HL-60/S4 treated with phorbol 12-myristate 13-acetate at 8.2 ng/mL for 4 days and 3 days (cell line): ENCODE data around the gene PLXNB3.

ENCODE experiments used
- in situ Hi-C: fragments of 300-500 bp; cut with MboI; formaldehyde crosslinking; loops from 2 replicates; pipeline ENCODE4 v1.15.0; 2022; ENCODE audit warnings: low sequenced_read_pairs

PLXNB3 gene

DNA sequence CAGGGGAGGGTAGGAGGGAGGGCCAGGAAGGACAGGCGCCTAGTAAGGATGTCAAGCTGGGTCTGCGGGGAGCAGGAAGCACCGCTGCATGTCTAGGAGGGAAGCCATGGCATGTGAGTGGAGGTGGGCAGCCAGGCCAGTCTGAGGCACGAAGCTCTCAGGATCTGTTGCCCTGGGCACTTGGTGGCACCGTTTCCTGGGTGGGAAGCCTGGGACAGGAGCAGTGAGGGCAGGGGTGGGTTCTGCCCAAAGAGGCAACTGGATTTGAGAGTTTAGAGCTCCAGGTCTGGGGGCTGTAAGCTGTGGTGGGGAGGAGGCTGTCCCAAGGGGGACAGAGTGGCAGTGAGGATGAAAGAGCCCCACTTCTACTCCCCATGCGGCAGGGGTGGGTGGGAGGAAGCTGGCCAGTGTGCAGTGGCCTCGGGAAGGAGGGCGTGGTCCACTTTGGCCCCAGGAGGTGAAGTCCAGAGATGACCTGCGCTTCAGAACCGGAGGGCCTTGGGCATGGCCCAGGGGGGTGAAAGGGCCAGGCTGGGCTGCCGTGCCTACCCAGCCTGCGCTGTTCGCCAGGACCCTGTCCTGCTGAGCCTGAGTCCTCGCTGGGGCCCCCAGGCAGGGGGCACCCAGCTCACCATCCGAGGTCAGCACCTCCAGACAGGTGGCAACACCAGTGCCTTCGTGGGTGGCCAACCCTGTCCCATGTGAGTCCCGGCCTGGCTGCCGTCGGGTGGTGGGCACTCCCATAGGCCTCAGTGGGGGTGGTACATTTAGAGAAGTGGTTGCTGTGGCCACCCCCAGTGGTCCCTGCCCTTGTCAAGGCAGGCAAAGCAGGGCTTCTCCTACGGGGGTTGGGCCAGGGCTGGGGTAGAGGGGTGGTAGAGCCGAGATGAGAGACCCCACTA lies 8.5 kb downstream of the PLXNB3 start:
- in situ Hi-C loops = no loop called here

DNA sequence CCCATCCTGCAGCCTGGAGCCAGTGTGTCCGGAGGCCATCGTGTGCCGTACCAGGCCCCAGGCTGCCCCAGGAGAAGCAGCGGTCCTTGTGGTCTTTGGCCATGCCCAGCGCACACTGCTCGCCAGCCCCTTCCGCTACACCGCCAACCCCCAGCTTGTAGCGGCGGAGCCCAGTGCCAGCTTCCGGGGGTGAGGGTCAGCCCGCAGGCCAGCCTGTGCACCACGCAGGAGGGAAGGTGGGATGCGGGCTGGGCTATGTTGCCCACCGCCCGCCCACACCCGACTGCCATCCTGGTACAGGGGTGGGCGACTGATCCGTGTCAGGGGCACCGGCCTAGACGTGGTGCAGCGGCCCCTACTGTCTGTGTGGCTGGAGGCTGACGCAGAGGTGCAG lies 9.2 kb downstream of the PLXNB3 start:
- in situ Hi-C loops = no loop called here

DNA sequence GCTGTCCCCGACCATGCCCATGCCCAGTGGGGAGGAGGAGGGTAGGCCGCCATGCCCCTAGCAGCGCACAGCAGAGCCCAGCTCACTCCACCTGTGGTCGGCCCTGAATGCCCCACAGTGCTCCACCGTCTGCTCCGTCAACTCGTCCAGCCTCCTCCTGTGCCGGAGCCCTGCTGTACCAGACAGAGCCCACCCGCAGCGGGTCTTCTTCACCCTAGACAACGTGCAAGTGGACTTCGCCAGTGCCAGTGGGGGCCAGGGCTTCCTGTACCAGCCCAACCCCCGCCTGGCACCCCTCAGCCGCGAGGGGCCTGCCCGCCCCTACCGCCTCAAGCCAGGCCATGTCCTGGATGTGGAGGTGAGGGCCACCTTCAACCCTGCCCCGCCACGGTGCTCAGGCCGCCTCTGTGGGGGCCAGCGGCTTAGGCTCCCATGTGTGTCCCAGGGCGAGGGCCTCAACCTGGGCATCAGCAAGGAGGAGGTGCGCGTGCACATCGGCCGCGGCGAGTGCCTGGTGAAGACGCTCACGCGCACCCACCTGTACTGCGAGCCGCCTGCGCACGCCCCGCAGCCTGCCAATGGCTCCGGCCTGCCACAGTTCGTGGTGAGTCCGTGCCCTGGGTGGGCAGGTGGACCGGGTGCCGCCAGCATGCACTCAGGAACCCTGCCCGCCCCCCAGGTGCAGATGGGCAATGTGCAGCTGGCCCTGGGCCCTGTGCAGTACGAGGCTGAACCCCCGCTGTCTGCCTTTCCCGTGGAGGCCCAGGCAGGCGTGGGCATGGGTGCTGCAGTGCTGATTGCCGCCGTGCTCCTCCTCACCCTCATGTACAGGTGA lies 9.9 kb downstream of the PLXNB3 start:
- in situ Hi-C loops = no loop called here

DNA sequence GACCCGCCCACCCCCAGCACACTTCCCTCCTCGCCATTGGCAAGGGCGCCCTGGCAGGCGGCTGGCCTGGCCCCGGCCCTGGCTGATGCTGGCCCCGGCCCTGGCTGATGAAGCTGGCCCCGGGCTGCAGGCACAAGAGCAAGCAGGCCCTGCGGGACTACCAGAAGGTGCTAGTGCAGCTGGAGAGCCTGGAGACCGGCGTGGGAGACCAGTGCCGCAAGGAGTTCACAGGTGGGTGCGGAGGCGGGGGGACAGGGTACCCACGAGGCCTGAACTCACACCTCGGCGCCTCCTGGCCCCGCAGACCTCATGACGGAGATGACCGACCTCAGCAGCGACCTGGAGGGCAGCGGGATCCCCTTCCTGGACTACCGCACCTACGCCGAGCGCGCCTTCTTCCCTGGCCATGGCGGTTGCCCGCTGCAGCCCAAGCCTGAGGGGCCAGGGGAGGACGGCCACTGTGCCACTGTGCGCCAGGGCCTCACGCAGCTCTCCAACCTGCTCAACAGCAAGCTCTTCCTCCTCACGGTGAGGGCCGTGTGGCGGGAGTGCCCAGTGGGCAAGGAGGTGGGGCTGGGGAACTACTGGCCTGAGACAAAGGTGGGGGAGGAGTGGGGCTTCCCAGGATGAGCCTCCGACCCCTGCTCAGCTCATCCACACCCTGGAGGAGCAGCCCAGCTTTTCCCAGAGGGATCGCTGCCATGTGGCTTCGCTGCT lies 10.7 kb downstream of the PLXNB3 start:
- in situ Hi-C loops = no loop called here

DNA sequence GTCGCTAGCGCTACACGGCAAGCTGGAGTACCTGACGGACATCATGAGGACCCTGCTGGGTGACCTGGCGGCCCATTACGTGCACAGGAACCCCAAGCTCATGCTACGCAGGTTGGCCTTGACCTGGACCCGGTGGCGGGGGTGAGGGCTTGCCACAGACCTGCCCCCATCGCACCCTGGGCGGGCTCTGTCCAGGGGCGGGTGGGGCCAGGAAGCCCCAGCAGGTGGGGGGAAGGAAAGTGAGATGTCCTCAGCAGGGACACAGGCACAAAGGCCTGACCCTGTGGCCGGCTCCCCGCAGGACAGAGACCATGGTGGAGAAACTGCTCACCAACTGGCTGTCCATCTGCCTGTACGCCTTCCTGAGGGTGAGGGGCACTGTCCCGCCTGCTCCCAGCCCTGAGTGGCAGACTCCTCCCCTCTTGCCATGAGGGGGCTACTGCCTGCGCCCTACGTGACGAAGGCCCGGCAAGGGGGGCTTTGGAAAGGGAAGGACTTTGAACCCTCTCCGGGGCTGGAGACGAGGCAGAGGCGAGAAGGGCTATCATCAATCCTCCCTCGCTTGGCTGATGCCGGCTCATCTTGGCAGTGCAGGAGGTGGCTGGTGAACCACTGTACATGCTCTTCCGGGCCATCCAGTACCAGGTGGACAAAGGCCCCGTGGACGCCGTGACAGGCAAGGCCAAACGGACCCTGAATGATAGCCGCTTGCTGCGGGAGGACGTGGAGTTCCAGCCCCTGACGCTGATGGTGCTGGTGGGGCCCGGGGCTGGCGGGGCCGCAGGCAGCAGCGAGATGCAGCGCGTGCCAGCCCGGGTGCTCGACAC lies 11.5 kb downstream of the PLXNB3 start:
- in situ Hi-C loops = no loop called here

DNA sequence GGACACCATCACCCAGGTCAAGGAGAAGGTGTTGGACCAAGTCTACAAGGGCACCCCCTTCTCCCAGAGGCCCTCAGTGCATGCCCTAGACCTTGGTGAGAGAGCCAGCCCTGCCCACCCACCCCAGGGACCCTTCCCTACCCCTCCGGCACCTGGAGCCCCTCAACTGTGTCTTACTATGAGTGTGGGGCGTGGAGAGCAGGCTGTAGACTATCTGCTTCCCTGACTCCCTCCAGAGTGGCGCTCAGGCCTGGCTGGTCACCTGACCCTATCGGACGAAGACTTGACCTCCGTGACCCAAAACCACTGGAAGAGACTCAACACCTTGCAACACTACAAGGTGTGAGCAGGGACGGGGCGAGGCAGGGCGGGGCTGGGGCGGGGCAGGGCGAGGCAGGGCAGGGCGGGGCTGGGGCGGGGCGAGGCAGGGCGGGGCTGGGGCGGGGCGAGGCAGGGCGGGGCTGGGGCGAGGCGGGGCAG lies 12.1 kb downstream of the PLXNB3 start:
- in situ Hi-C loops = no loop called here

DNA sequence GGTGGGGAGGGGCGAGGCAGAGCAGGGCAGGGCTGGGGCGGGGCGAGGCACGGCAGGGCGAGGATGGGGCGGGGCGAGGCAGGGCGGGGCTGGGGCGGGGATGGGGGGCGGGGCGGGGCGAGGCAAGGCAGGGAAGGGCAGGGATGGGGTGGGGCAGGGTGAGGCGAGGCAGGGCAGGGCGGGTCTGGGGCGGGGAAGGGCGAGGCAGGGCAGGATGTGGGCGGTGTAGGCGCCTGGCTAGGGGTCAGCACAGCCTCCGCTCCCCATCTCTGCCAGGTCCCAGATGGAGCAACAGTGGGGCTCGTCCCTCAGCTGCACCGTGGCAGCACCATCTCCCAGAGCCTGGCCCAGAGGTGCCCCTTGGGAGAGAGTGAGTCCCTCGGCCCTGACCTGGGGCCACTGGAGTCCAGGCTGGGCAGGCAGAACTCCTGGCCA lies 12.6 kb downstream of the PLXNB3 start:
- in situ Hi-C loops = no loop called here

DNA sequence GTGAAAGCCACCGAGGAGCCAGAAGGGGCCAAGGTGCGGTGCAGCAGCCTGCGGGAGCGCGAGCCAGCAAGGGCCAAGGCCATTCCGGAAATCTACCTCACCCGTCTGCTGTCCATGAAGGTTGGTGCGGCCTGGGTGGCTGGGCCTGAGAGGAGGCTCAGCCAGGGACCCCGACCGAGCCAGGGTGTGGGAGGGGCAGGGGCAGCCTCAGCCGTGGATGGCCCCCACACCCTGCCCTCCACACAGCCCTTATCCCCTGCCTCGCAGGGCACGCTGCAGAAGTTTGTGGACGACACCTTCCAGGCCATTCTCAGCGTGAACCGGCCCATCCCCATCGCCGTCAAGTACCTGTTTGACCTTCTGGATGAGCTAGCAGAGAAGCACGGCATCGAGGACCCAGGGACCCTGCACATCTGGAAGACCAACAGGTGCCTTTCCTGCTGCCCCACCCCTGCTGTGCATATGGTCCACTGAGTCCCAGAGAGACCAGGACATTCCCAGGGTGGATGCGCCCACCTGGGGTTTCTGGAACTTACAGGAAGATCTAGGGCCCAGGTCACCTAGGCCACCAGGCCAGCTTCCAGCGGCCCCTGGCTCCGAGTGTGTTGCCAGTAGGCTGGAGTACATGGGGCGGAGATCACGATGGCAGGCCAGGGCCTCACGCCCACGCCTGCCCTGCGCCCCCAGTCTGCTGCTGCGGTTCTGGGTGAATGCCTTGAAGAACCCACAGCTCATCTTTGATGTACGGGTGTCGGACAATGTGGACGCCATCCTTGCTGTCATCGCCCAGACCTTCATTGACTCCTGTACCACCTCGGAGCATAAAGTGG lies 13.4 kb downstream of the PLXNB3 start:
- in situ Hi-C loops = no loop called here

DNA sequence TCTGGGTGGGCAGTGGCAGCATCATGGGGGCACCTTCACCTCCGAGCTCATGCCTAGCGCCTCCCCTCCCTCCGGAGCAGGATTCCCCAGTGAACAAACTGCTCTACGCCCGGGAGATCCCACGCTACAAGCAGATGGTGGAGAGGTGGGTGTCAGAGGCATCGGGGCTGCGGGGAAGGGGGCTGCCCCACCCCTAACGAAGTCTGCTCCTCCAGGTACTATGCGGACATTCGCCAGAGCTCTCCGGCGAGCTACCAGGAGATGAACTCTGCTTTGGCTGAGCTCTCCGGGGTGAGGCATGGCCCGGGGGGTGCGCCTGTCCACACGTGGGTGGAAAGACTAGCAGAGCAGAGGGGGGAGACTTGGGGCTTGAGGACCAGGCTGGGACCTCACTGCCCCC lies 14.1 kb downstream of the PLXNB3 start:
- in situ Hi-C loops = no loop called here

DNA sequence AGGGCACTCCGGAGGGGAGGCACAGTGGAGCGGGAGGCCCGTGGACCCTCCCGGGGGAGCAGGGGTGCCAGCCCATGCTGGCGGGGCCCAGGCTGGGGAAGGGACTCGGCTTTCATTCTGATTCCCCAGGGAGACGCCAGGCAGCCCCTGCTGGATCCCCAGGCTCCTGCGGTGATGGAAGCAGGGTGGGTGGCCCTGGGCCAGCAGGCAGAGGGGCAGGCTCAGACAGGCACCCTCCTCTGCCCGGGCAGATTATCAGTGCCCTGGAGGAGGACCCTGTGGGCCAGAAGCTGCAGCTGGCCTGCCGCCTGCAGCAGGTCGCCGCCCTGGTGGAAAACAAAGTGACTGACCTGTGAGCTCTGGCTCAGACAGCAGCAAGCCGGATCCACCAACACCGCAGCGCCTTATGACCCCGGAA lies 14.6 kb downstream of the PLXNB3 start:
- in situ Hi-C loops = no loop called here

DNA sequence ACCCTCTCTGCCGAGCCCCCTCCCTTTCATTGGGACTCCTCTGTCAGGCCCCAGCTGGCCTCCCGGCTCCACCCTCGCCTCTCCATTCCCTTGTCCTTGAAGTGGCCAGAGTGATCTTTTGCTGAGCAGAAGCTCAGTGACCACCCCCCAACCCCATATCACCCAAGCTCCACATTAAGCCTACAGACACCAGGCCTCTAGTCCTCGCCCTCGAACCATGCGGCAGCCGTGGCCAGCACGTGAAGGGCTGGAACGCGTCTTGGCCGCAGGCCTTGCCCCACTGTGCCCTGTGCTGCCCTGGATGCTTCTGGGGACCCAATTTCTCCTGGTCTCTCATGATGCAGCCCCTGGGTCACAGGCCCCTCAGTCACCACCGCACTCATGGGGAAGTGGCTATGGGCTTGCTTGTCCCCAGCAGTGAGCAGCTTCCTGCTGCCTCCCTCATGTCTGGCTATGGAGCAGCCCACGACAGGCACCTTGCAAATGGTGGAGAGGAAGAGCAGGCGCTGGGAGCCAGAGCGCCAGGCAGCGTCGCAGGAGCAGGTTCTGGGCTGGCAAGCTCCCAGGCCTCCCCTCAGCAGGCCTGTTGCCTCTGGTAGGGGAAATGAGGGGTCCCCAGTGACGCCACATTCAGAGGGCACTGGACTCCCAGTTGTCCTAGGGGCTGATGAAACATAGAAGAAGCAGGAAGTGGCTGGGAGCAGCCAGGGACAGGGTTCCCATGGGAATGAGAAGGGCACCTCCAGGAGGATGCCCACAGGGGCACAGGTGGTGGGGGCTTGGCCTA lies 16.0 kb downstream of the PLXNB3 start:
- in situ Hi-C loops = no loop called here

DNA sequence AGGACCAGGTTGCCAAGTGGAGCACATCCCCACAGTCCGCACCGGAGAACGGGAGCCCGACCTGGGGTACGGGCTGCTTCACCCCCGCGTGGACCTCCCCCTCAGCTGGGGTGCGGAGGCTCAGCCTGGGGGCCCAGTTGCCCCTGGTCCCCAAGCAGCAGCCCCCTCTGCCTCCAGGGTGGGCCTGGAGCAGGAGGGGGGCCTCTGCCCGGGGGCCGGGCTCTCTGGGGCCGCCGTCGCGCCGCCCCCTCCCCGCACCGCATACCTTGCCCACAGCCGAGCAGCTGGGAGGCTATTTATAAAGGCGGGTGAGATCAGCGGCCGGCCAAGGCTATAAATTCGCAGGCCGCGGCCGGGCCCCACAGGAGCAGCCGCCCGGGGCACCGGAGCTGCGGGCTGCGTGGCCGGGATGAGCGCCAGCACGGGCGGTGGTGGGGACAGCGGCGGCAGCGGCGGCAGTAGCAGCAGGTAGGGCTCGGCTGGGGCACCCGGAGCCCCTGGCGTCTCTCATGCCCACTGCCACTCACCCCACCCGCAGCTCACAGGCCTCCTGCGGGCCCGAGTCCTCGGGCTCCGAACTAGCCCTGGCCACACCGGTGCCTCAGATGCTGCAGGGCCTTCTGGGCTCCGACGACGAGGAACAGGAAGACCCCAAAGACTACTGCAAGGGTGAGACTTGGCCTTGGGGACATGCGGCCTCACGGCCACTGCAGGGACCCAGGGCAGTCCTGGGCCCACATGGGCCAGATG lies 16.8 kb downstream of the PLXNB3 start, which contains the start of gene SRPK3:
Gene SRPK3, plus strand, starts transcription at position 364 of the 750 bp plus-strand sequence. Its CDS starts 46 bp downstream, at position 410.
- in situ Hi-C loops = no loop called here

DNA sequence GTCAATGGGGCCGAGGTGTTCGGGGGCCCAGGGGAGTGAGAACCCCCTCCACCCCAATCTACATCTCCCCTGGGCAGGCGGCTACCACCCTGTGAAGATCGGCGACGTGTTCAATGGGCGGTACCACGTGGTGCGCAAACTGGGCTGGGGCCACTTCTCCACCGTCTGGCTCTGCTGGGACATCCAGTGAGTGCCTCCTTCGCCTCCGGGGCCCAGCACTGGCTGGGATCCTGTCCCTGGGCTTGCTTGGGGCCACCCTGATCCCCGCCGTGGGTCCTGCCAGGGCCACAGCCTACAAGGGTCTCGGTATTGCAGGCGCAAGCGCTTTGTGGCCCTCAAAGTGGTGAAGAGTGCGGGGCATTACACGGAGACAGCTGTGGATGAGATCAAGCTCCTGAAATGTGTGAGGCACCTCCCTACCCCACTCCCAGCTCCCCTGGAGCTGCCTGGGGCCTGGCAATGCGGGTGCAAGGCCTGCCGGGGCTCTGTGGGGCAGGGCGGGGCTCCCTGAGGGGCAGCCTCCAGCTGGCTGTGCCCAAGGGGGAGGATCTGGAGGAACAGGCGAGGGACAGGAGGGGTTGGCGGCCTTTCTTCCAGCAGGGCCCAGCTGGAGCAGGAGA lies 17.5 kb downstream of the PLXNB3 start:
- in situ Hi-C loops = no loop called here

DNA sequence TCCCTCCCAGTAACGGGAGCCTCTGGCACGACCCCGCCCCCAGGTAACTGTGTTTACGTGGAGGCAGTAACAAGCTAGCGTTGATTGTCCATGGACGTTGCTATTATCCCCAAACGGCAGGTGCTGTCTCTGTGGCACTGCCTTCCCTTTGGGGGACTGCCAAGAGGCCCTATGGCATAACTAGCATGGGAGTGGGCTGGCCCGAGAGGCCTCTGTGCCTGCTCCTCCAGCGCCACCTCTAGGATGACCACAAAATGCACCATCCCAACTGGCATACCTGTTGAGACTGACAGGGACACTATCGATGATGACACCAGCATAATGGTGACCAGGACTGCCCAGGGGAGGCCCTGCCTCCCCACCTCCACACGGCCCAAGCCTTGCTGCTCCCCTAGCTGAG lies 18.3 kb downstream of the PLXNB3 start:
- in situ Hi-C loops = no loop called here

DNA sequence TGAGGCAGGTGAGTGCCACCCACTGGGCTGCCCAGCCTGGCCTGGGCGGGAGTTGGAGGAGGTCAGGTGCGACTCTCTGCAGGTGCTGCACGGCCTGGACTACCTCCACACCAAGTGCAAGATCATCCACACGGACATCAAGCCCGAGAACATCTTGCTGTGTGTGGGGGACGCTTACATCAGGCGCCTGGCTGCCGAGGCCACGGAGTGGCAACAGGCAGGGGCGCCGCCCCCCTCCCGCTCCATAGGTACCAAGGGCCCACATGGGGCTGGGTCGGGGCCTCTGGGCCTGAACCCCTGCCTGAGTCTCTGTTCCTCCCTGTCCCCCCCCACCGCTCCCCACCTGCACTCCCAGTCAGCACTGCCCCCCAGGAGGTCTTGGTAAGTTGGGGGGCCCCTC lies 18.8 kb downstream of the PLXNB3 start:
- in situ Hi-C loops = no loop called here

DNA sequence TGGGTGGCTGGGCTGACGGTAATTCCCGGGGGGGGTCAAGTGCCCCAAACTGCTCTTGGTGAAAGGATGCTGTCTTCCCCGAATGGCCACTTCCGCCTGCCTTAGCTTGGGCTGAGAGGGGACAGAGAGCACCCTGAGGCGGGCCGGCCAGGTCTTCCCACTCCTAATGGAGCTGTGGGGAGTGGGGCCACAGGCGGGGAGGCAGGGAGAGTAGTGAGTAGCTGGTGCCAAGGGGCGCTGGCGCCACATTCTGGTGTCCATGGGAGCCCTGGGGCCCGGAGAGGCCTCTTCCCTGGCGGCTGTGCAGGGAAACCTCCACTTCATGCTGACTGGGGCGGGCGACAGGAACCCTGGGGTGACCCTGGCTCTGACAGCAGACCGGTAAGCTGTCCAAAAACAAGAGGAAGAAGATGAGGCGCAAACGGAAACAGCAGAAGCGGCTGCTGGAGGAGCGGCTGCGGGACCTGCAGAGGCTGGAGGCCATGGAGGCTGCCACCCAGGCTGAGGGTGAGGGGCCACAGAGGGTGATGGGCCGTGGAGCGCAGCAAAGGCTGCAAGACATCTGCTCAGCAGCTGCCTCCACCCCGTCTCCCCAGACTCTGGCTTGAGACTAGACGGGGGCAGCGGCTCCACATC lies 19.4 kb downstream of the PLXNB3 start:
- in situ Hi-C loops = no loop called here
